Measurements from ENCODE around the gene SLCO4C1. TPM values are rescaled to one million over a fixed set of nuclear protein-coding genes. Genes with fewer than 3 reads are reported as not detected.
A peak's percentile ranks its signal among the peaks of the same experiment; 100 is the strongest.

The SLCO4C1 gene
- total and polyA plus RNA-seq, 2 of the 13 experiments (the other 11 are each of a cell fraction or from before 2014, with no cell fraction given): 1.3 to 7.8 TPM

GRCh38 chr5:102296178-102296817 lies at the start of gene SLCO4C1 (continued):
- TF ChIP-seq CEBPZ (IDR thresholded peaks at IDR 0.05; ENCODE audit: low read length) (no peak), ZNF710 (CRISPR knock-in tag; IDR thresholded peaks at IDR 0.05; ENCODE audit: borderline replicate concordance) (peak; percentile 62; the same call in 1 of the 2 replicates), SNAI1 (CRISPR knock-in tag; IDR thresholded peaks at IDR 0.05; ENCODE audit: borderline replicate concordance) (no peak), ZNF768 (CRISPR knock-in tag; IDR thresholded peaks at IDR 0.05) (peak; percentile 80; the same call in 1 of the 2 replicates), RNF219 (CRISPR knock-in tag; IDR thresholded peaks at IDR 0.05) (no peak), ZNF563 (CRISPR knock-in tag; IDR thresholded peaks at IDR 0.05) (no peak; the same call in 1 of the 2 replicates), CEBPB (IDR thresholded peaks at IDR 0.05; ENCODE audit: borderline replicate concordance, low read depth, low read length) (no peak), ZNF30 (CRISPR knock-in tag; IDR thresholded peaks at IDR 0.05) (no peak), NFIB (CRISPR knock-in tag; IDR thresholded peaks at IDR 0.05; ENCODE audit: borderline replicate concordance) (no peak), FOXO1 (CRISPR knock-in tag; IDR thresholded peaks at IDR 0.05) (peak; percentile 74), ETS1 (CRISPR knock-in tag; IDR thresholded peaks at IDR 0.05) (peak; percentile 74; the same call in 1 of the 2 replicates), ZNF253 (CRISPR knock-in tag; IDR thresholded peaks at IDR 0.05; ENCODE audit: borderline replicate concordance) (0 out of 2 replicates have a peak, but pooled peaks have one; percentile 27), SUZ12 (IDR thresholded peaks at IDR 0.05; ENCODE audit: low read depth, low read length) (no peak), HNF4G (IDR thresholded peaks at IDR 0.05; ENCODE audit: borderline replicate concordance, low read depth, low read length) (no peak), HNF4G (CRISPR knock-in tag; IDR thresholded peaks at IDR 0.05; ENCODE audit: borderline replicate concordance, low read depth) (no peak), HINFP (CRISPR knock-in tag; IDR thresholded peaks at IDR 0.05; ENCODE audit: low read depth) (0 out of 2 replicates have a peak, but pooled peaks have one; percentile 55)
